Mucosa of descending colon (tissue), 3 donors: ENCODE results near the gene SIM2. TPM values are rescaled to one million over a fixed set of nuclear protein-coding genes. Genes with fewer than 3 reads are reported as not detected.

Experiments used
- ATAC-seq: fragments of 200-7000 bp; cut with Tn5 transposase; one replicate; pipeline ENCODE4 v1.9.1; 2020; ENCODE audit warnings: mild to moderate bottlenecking, moderate library complexity
- DNase-seq, 3 donors: peaks; one replicate each; pipeline ENCODE4 v3.0.0-alpha.2; 2020
- H3K36me3 ChIP-seq: fragments of 200-600 bp; one replicate; pipeline ENCODE4 v1.8.0; 2021; ENCODE audit warnings: low read depth, mild to moderate bottlenecking
- H3K4me1 ChIP-seq: fragments of 200-600 bp; one replicate; pipeline ENCODE4 v1.8.0; 2021; ENCODE audit warnings: low read depth, mild to moderate bottlenecking
- H3K4me3 ChIP-seq: fragments of 200-600 bp; one replicate; pipeline ENCODE4 v1.8.0; 2021; ENCODE audit warnings: mild to moderate bottlenecking
- H3K9me3 ChIP-seq: fragments of 200-600 bp; one replicate; pipeline ENCODE4 v1.8.0; 2021; ENCODE audit warnings: mild to moderate bottlenecking
- intact Hi-C, 2 donors: fragments of 100-400 bp; cut with DNase I in 1 of 2; cut with micrococcal nuclease in 1 of 2; formaldehyde crosslinking; loops; one replicate each; pipeline versions ENCODE4 v1.11.0 to v1.11.1; 2022; cut with DNase I, micrococcal nuclease
- total RNA-seq, 3 donors: library from RNA; stranded (reverse); fragmentation: NEBNext Ultra II Directional in 2 of 3; extraction: Animal tissue kit (Norgen Biotek cat#: 25700) in 2 of 3; gene quantifications; one replicate each; pipeline versions ENCODE4 v1.2.1 to v1.2.4, GENCODE V29; 2021 to 2023
- TF ChIP-seq, protein P1 (sequence below): fragments of 200-600 bp; IDR thresholded peaks from one replicate; pipeline ENCODE4 v1.8.0; 2022; ENCODE audit warnings: antibody characterized with exemption, mild to moderate bottlenecking
- donor health status: DM: no; HTN: no; CAD: no; lungs with moderate emphysema.
- donor health status: DM: no; HTN: no; CAD: no.
- donor health status: DM: no; HTN: yes; CAD: no.

Gene SIM2
- total RNA-seq, 3 donors from 2014 or later, result not detected

DNA sequence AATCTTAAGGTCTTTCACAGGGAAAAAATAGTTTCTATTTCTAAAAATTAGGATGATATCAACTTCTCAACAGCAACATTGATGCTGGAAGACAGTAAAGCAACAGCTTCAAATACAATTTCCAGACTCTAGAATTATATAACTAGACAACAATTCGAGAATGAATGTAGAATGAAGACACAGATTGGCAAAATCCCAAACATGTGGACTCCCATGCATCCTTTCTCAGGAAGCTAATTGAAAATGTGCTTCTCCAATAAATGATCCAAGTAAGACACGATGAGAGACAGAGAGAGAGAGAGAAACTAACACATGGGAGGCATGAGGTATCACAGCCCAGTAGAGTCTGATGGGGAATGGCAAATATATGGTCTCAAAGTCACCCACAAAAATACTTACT lies 21.5 kb upstream of the SIM2 start:
- H3K4me1 ChIP-seq, result no peaks in the 10 kb centered on the region
- H3K36me3 ChIP-seq, result no peaks in the 10 kb centered on the region
- peaks cover 10% of the 10 kb centered on the region for H3K9me3 ChIP-seq
- TF ChIP-seq, protein P1, sequence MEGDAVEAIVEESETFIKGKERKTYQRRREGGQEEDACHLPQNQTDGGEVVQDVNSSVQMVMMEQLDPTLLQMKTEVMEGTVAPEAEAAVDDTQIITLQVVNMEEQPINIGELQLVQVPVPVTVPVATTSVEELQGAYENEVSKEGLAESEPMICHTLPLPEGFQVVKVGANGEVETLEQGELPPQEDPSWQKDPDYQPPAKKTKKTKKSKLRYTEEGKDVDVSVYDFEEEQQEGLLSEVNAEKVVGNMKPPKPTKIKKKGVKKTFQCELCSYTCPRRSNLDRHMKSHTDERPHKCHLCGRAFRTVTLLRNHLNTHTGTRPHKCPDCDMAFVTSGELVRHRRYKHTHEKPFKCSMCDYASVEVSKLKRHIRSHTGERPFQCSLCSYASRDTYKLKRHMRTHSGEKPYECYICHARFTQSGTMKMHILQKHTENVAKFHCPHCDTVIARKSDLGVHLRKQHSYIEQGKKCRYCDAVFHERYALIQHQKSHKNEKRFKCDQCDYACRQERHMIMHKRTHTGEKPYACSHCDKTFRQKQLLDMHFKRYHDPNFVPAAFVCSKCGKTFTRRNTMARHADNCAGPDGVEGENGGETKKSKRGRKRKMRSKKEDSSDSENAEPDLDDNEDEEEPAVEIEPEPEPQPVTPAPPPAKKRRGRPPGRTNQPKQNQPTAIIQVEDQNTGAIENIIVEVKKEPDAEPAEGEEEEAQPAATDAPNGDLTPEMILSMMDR, result no peak
- H3K4me3 ChIP-seq, result no peak overlapping the region
- no peak for DNase-seq
- no peak for ATAC-seq
- intact Hi-C loops, result no loop called here

DNA sequence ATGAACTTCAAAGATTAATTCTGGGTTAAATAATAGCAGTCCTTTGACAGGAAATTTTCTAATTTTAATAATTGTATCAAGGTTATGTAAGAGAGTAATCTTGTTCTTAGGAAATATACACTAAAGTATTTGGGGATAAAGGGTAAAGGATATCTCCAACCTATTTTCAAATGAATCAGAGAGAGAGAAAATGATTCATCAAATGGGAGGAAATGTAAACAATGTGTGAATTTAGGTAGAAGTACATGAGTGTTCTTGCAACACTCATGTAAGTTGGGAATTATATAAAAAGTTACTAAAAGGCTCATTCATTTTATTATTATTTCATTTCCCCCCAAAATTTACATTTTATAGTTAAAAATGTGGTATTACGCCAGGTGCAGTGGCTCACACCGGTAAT lies 20.4 kb upstream of the SIM2 start:
- H3K4me1 ChIP-seq, result no peaks in the 10 kb centered on the region
- peaks cover 10% of the 10 kb centered on the region for H3K9me3 ChIP-seq
- intact Hi-C loops, result no loop called here
- no peak for DNase-seq
- TF ChIP-seq, protein P1, result no peak
- no peak for ATAC-seq
- H3K4me3 ChIP-seq, result no peak overlapping the region
- no peaks in the 10 kb centered on the region for H3K36me3 ChIP-seq

GRCh38 chr21:36681117-36681631 lies 17.7 kb upstream of the SIM2 start:
- TF ChIP-seq, protein P1, result no peak

DNA sequence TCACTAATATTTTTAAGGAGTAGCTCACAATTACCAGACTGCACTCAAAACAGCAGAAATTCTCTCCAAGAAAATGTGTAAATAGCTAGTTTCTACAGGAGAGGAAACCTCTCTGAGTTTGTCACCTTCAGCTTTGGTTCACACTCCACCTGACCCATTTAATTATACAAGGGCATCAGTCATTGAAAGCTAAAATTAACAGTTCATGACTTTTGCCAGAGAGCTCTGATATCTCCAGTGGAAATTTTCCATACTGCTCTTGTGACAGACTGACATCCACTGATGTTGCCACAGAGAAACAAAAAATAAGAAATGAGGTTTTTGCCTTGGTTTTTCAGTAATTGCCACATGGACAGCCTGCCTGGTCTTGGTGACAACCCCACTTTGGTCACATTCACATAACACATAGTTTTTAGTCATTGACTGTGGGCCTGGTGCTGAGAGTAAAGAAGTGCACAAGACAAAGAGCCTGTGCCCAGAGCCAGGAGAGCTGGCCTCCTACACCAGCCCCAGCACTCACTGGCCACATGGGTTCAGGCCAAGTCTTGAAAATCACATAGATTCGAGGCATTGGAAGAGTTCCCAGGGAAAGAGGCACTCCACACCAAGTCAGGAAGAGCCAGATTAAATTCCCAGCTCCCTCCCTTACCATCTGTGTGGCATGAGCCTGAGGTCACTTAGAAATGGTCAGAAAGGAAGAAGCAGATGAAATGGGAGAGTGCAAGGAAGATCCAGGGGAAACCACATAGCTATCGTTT lies 13.8 kb upstream of the SIM2 start:
- no peak for ATAC-seq
- Histone ChIP-seq H3K4me3 (no peak overlapping the region), H3K36me3 (no peaks in the 10 kb centered on the region), H3K4me1 (no peaks in the 10 kb centered on the region), H3K9me3 (peaks cover 10% of the 10 kb centered on the region)
- intact Hi-C loops, result no loop called here
- TF ChIP-seq, protein P1, result no peak
- DNase-seq, result no peak

More at GRCh38 chr21:36681117-36681631, 17.7 kb upstream of the SIM2 start:
- H3K4me3 ChIP-seq, result no peak overlapping the region
- no peaks in the 10 kb centered on the region for H3K4me1 ChIP-seq
- ATAC-seq (no peak), DNase-seq (no peak)
- H3K36me3 ChIP-seq, result no peaks in the 10 kb centered on the region
- H3K9me3 ChIP-seq, result peaks cover 10% of the 10 kb centered on the region
- intact Hi-C loops, result no loop called here

DNA sequence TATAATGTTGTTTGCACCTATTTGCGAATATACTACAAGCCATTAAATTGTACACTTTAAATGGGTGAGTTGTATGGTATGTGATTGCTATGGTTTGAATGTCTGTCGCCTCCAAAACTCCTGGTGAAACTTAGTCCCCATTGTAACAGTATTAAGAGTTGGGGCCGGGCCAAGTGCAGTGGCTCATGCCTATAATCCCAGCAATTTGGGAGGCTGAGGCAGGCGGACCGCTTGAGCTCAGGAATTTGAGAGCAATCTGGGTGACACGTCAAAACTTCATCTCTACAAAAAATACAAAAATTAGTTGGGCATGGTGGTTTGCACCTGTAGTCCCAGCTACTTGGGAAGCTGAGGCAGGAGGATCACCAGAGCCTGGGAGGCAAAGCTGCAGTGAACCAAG lies 12.0 kb upstream of the SIM2 start:
- Histone ChIP-seq H3K4me3 (no peak overlapping the region), H3K4me1 (no peaks in the 10 kb centered on the region), H3K36me3 (no peaks in the 10 kb centered on the region), H3K9me3 (no peaks in the 10 kb centered on the region)
- intact Hi-C loops, result no loop called here
- TF ChIP-seq, protein P1, result no peak
- ATAC-seq (no peak), DNase-seq (no peak)
